Measurements from ENCODE around the gene SERINC2. TPM values are rescaled to one million over a fixed set of nuclear protein-coding genes. Genes with fewer than 3 reads are reported as not detected.

Gene SERINC2
- total and polyA plus RNA-seq, 2 experiments from 2014 or later: 20.5 to 23.3 TPM

- no peak overlapping the region for H3K27ac Mint-ChIP-seq
- Histone ChIP-seq H2AFZ (peak overlapping the region; percentile 85; the same call in 1 of the 2 replicates), H3K27ac (ENCODE audit: low read depth) (no peak overlapping the region), H3K9me2 (ENCODE audit: insufficient read depth) (no peaks in the 10 kb centered on the region), H3K79me2 (replicated peaks; ENCODE audit: insufficient read depth) (no peaks in the 10 kb centered on the region), H3K36me3 (ENCODE audit: insufficient read depth) (no peaks in the 10 kb centered on the region), H3K27me3 (ENCODE audit: insufficient read depth) (peaks cover 3% of the 10 kb centered on the region; the same call in 1 of the 2 replicates), H3K4me3 (no peak overlapping the region), H3K4me1 (ENCODE audit: insufficient read depth) (peaks cover 4% of the 10 kb centered on the region), H3K4me2 (no peak overlapping the region), H3F3A (replicated peaks; ENCODE audit: low read depth) (no peaks in the 10 kb centered on the region), H4K20me1 (replicated peaks; ENCODE audit: insufficient read depth) (no peaks in the 10 kb centered on the region)
- H3K9me3 Mint-ChIP-seq: no peaks in the 10 kb centered on the region
- no peak overlapping the region for H3K4me3 Mint-ChIP-seq
- ATAC-seq (no peak), DNase-seq (ENCODE audit: low spot score) (peak; percentile 21)
- TF ChIP-seq POLR2AphosphoS5 (IDR thresholded peaks at IDR 0.05; ENCODE audit: low read depth) (no peak), NANOG (IDR thresholded peaks at IDR 0.05; ENCODE audit: borderline replicate concordance) (no peak), EZH2phosphoT487 (IDR thresholded peaks at IDR 0.05; ENCODE audit: unreplicated experiment) (no peak), ZNF114 (CRISPR knock-in tag; IDR thresholded peaks at IDR 0.05) (no peak), CREB1 (CRISPR knock-in tag; IDR thresholded peaks at IDR 0.05; ENCODE audit: low read depth) (no peak), STAT1 (IDR thresholded peaks at IDR 0.05; ENCODE audit: unreplicated experiment) (no peak), JUNB (IDR thresholded peaks at IDR 0.05; ENCODE audit: unreplicated experiment) (no peak), CTCF (conservative IDR thresholded peaks at IDR 0.05; ENCODE audit: low read depth in 2 of 2) (no peak), ETS1 (IDR thresholded peaks at IDR 0.05) (no peak), EZH2 (IDR thresholded peaks at IDR 0.05; ENCODE audit: low read depth, unreplicated experiment) (no peak), ZNF331 (CRISPR knock-in tag; IDR thresholded peaks at IDR 0.05; ENCODE audit: low read depth) (no peak)
- TF ChIP-seq, protein P1, sequence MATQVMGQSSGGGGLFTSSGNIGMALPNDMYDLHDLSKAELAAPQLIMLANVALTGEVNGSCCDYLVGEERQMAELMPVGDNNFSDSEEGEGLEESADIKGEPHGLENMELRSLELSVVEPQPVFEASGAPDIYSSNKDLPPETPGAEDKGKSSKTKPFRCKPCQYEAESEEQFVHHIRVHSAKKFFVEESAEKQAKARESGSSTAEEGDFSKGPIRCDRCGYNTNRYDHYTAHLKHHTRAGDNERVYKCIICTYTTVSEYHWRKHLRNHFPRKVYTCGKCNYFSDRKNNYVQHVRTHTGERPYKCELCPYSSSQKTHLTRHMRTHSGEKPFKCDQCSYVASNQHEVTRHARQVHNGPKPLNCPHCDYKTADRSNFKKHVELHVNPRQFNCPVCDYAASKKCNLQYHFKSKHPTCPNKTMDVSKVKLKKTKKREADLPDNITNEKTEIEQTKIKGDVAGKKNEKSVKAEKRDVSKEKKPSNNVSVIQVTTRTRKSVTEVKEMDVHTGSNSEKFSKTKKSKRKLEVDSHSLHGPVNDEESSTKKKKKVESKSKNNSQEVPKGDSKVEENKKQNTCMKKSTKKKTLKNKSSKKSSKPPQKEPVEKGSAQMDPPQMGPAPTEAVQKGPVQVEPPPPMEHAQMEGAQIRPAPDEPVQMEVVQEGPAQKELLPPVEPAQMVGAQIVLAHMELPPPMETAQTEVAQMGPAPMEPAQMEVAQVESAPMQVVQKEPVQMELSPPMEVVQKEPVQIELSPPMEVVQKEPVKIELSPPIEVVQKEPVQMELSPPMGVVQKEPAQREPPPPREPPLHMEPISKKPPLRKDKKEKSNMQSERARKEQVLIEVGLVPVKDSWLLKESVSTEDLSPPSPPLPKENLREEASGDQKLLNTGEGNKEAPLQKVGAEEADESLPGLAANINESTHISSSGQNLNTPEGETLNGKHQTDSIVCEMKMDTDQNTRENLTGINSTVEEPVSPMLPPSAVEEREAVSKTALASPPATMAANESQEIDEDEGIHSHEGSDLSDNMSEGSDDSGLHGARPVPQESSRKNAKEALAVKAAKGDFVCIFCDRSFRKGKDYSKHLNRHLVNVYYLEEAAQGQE (IDR thresholded peaks at IDR 0.05; ENCODE audit: unreplicated experiment): no peak
- TF ChIP-seq, protein P2, sequence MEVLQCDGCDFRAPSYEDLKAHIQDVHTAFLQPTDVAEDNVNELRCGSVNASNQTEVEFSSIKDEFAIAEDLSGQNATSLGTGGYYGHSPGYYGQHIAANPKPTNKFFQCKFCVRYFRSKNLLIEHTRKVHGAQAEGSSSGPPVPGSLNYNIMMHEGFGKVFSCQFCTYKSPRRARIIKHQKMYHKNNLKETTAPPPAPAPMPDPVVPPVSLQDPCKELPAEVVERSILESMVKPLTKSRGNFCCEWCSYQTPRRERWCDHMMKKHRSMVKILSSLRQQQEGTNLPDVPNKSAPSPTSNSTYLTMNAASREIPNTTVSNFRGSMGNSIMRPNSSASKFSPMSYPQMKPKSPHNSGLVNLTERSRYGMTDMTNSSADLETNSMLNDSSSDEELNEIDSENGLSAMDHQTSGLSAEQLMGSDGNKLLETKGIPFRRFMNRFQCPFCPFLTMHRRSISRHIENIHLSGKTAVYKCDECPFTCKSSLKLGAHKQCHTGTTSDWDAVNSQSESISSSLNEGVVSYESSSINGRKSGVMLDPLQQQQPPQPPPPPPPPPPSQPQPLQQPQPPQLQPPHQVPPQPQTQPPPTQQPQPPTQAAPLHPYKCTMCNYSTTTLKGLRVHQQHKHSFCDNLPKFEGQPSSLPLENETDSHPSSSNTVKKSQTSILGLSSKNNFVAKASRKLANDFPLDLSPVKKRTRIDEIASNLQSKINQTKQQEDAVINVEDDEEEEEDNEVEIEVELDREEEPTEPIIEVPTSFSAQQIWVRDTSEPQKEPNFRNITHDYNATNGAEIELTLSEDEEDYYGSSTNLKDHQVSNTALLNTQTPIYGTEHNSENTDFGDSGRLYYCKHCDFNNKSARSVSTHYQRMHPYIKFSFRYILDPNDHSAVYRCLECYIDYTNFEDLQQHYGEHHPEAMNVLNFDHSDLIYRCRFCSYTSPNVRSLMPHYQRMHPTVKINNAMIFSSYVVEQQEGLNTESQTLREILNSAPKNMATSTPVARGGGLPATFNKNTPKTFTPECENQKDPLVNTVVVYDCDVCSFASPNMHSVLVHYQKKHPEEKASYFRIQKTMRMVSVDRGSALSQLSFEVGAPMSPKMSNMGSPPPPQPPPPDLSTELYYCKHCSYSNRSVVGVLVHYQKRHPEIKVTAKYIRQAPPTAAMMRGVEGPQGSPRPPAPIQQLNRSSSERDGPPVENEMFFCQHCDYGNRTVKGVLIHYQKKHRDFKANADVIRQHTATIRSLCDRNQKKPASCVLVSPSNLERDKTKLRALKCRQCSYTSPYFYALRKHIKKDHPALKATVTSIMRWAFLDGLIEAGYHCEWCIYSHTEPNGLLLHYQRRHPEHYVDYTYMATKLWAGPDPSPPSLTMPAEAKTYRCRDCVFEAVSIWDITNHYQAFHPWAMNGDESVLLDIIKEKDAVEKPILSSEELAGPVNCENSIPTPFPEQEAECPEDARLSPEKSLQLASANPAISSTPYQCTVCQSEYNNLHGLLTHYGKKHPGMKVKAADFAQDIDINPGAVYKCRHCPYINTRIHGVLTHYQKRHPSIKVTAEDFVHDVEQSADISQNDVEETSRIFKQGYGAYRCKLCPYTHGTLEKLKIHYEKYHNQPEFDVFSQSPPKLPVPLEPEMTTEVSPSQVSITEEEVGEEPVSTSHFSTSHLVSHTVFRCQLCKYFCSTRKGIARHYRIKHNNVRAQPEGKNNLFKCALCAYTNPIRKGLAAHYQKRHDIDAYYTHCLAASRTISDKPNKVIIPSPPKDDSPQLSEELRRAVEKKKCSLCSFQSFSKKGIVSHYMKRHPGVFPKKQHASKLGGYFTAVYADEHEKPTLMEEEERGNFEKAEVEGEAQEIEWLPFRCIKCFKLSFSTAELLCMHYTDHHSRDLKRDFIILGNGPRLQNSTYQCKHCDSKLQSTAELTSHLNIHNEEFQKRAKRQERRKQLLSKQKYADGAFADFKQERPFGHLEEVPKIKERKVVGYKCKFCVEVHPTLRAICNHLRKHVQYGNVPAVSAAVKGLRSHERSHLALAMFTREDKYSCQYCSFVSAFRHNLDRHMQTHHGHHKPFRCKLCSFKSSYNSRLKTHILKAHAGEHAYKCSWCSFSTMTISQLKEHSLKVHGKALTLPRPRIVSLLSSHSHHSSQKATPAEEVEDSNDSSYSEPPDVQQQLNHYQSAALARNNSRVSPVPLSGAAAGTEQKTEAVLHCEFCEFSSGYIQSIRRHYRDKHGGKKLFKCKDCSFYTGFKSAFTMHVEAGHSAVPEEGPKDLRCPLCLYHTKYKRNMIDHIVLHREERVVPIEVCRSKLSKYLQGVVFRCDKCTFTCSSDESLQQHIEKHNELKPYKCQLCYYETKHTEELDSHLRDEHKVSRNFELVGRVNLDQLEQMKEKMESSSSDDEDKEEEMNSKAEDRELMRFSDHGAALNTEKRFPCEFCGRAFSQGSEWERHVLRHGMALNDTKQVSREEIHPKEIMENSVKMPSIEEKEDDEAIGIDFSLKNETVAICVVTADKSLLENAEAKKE (CRISPR knock-in tag; IDR thresholded peaks at IDR 0.05): no peak
- peaks cover 9% of the 10 kb centered on the region for H3K27me3 Mint-ChIP-seq (ENCODE audit: insufficient read depth, low read depth, poor library complexity)
- no peaks in the 10 kb centered on the region for H3K36me3 Mint-ChIP-seq (ENCODE audit: low read depth)
- peaks cover 4% of the 10 kb centered on the region; the same call in 2 of the 3 replicates for H3K4me1 Mint-ChIP-seq
Observed at GRCh38 chr1:31390071-31390470, 22.9 kb upstream of the SERINC2 start.

Measured in GM23338 (cell line).